GM12878 (cell line): Measurements from ENCODE around the gene ASTL.

Source experiments
- CREM ChIP-seq: IDR thresholded peaks from 2 replicates; pipeline ENCODE4 v1.6.1; 2014; ENCODE audit warnings: antibody characterized with exemption, low read depth
- EP300 ChIP-seq, 2 experiments: fragments of 150-350 bp in 1 of 2; IDR thresholded peaks; 2 replicates each; pipeline ENCODE4 v1.6.1; 2011 to 2012; ENCODE audit warnings: low read depth in 2 of 2, low read length in 2 of 2, borderline replicate concordance in 1 of 2, improper control_type of control experiment in 1 of 2, inconsistent platforms in 1 of 2; ENCODE audit not compliant: control insufficient read depth in 1 of 2
- ESRRA ChIP-seq: IDR thresholded peaks from 2 replicates; pipeline ENCODE4 v1.6.1; 2012; ENCODE audit warnings: mild to moderate bottlenecking, low read length, improper control_type of control experiment
- HDAC6 ChIP-seq: fragments of 200-600 bp; sonication (generic); IDR thresholded peaks from one replicate; pipeline ENCODE4 v1.8.0; 2017; ENCODE audit warnings: antibody characterized with exemption; ENCODE audit not compliant: unreplicated experiment
- NFIC ChIP-seq: IDR thresholded peaks from 2 replicates; pipeline ENCODE4 v1.6.1; 2012; ENCODE audit warnings: low read depth, mild to moderate bottlenecking, inconsistent platforms, low read length, moderate library complexity
- PAX5 ChIP-seq: IDR thresholded peaks from 2 replicates; pipeline ENCODE4 v1.6.1; 2011; ENCODE audit warnings: low read depth, low read length, borderline replicate concordance
- POLR2A ChIP-seq: IDR thresholded peaks from 2 replicates; pipeline ENCODE4 v1.6.1; 2011; ENCODE audit warnings: low read depth, mild to moderate bottlenecking, low read length
- SMARCA5 ChIP-seq: fragments of 450-650 bp; IDR thresholded peaks from 2 replicates; pipeline ENCODE4 v1.6.1; 2017; ENCODE audit warnings: mild to moderate bottlenecking
- SMC3 ChIP-seq: IDR thresholded peaks from 2 replicates; pipeline ENCODE4 v1.6.1; 2011; ENCODE audit warnings: low read length, improper control_type of control experiment, borderline replicate concordance
- TF ChIP-seq, protein P1 (sequence below): fragments of 450-650 bp; IDR thresholded peaks from 2 replicates; pipeline ENCODE4 v1.6.1; 2017; ENCODE audit warnings: mild to moderate bottlenecking
- TF ChIP-seq, protein P2 (sequence below): fragments of 450-650 bp; formaldehyde crosslinking; IDR thresholded peaks from 2 replicates; pipeline ENCODE4 v1.5.0; 2022; ENCODE audit warnings: mild to moderate bottlenecking, missing genetic modification characterization
- TF ChIP-seq, protein P3 (sequence below): IDR thresholded peaks from 2 replicates; pipeline ENCODE4 v1.6.1; 2011; ENCODE audit warnings: borderline replicate concordance, low read depth, mild to moderate bottlenecking, moderate library complexity, low read length; ENCODE audit not compliant: insufficient read depth, poor library complexity, severe bottlenecking
- TF ChIP-seq, protein P4 (sequence below), 3 experiments: IDR thresholded peaks in 2 of 3; conservative IDR thresholded peaks in 1 of 3; 2 replicates each; pipeline ENCODE4 v1.5.1; 2011; ENCODE audit warnings: low read depth in 3 of 3, low read length in 3 of 3, mild to moderate bottlenecking in 3 of 3, control low read depth in 2 of 3, moderate library complexity in 2 of 3, inconsistent platforms in 1 of 3, mixed read lengths in 1 of 3; ENCODE audit not compliant: control insufficient read depth in 2 of 3, insufficient read depth in 1 of 3; ENCODE audit errors: extremely low read depth in 1 of 3

DNA sequence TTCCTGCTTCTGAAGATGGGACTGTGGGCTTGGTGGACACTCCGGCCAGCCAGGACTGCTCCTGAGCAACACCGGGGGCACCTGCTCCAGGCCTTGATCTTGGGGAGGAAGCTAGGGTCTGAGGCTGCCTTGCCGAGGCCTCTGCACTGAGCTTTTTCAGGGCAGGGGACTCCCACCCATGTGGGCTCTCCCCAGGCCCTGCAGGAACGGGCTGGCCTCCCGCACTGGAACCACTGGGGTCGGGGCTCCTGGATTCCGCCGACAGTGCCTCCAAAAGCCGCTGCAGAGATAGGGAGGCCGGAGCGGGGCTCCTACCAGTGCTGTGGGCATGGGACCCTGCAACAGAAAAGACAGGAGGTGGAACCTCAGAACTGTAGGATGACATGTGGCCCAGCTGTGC, 14.4 kb downstream of the ASTL start:
- TF ChIP-seq EP300 (IDR thresholded peaks at IDR 0.05; ENCODE audit: borderline replicate concordance in 1 of 2, control insufficient read depth in 1 of 2, low read depth in 2 of 2, low read length in 2 of 2) = no peak
- no peak for TF ChIP-seq SMC3
- TF ChIP-seq, protein P1, sequence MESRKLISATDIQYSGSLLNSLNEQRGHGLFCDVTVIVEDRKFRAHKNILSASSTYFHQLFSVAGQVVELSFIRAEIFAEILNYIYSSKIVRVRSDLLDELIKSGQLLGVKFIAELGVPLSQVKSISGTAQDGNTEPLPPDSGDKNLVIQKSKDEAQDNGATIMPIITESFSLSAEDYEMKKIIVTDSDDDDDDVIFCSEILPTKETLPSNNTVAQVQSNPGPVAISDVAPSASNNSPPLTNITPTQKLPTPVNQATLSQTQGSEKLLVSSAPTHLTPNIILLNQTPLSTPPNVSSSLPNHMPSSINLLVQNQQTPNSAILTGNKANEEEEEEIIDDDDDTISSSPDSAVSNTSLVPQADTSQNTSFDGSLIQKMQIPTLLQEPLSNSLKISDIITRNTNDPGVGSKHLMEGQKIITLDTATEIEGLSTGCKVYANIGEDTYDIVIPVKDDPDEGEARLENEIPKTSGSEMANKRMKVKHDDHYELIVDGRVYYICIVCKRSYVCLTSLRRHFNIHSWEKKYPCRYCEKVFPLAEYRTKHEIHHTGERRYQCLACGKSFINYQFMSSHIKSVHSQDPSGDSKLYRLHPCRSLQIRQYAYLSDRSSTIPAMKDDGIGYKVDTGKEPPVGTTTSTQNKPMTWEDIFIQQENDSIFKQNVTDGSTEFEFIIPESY = no peak
- no peak for TF ChIP-seq CREM
- TF ChIP-seq NFIC = no peak
- no peak for TF ChIP-seq POLR2A
- TF ChIP-seq HDAC6 = no peak
- TF ChIP-seq ESRRA = no peak
- TF ChIP-seq, protein P2, sequence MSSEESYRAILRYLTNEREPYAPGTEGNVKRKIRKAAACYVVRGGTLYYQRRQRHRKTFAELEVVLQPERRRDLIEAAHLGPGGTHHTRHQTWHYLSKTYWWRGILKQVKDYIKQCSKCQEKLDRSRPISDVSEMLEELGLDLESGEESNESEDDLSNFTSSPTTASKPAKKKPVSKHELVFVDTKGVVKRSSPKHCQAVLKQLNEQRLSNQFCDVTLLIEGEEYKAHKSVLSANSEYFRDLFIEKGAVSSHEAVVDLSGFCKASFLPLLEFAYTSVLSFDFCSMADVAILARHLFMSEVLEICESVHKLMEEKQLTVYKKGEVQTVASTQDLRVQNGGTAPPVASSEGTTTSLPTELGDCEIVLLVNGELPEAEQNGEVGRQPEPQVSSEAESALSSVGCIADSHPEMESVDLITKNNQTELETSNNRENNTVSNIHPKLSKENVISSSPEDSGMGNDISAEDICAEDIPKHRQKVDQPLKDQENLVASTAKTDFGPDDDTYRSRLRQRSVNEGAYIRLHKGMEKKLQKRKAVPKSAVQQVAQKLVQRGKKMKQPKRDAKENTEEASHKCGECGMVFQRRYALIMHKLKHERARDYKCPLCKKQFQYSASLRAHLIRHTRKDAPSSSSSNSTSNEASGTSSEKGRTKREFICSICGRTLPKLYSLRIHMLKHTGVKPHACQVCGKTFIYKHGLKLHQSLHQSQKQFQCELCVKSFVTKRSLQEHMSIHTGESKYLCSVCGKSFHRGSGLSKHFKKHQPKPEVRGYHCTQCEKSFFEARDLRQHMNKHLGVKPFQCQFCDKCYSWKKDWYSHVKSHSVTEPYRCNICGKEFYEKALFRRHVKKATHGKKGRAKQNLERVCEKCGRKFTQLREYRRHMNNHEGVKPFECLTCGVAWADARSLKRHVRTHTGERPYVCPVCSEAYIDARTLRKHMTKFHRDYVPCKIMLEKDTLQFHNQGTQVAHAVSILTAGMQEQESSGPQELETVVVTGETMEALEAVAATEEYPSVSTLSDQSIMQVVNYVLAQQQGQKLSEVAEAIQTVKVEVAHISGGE (CRISPR knock-in tag) = no peak
- TF ChIP-seq, protein P3, sequence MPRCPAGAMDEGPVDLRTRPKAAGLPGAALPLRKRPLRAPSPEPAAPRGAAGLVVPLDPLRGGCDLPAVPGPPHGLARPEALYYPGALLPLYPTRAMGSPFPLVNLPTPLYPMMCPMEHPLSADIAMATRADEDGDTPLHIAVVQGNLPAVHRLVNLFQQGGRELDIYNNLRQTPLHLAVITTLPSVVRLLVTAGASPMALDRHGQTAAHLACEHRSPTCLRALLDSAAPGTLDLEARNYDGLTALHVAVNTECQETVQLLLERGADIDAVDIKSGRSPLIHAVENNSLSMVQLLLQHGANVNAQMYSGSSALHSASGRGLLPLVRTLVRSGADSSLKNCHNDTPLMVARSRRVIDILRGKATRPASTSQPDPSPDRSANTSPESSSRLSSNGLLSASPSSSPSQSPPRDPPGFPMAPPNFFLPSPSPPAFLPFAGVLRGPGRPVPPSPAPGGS = no peak
- TF ChIP-seq PAX5 = no peak
- TF ChIP-seq, protein P4, sequence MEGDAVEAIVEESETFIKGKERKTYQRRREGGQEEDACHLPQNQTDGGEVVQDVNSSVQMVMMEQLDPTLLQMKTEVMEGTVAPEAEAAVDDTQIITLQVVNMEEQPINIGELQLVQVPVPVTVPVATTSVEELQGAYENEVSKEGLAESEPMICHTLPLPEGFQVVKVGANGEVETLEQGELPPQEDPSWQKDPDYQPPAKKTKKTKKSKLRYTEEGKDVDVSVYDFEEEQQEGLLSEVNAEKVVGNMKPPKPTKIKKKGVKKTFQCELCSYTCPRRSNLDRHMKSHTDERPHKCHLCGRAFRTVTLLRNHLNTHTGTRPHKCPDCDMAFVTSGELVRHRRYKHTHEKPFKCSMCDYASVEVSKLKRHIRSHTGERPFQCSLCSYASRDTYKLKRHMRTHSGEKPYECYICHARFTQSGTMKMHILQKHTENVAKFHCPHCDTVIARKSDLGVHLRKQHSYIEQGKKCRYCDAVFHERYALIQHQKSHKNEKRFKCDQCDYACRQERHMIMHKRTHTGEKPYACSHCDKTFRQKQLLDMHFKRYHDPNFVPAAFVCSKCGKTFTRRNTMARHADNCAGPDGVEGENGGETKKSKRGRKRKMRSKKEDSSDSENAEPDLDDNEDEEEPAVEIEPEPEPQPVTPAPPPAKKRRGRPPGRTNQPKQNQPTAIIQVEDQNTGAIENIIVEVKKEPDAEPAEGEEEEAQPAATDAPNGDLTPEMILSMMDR (IDR thresholded peaks at IDR 0.05 in 2 of 3, conservative IDR thresholded peaks at IDR 0.05 in 1 of 3; ENCODE audit: control insufficient read depth in 2 of 3, extremely low read depth in 1 of 3, insufficient read depth in 1 of 3, low read depth in 3 of 3, low read length in 3 of 3) = no peak
- no peak for TF ChIP-seq SMARCA5
